CD4-positive, alpha-beta T cell treated with Interleukin-6 at 100 ng/mL for 8 hours (primary cell): ENCODE measurements around the gene SHISAL1.
"Not testable (repeated sequence)": the region's sequence is repeated elsewhere in the genome, so short reads cannot be mapped to it uniquely, and the experiment has no call there.

Experiments
- DNase-seq: peaks from one replicate; pipeline ENCODE4 v3.0.0-alpha.2; 2020; ENCODE audit warnings: mixed read lengths, low spot score

SHISAL1 gene

GRCh38 chr22:44260216-44261035 lies 52.3 kb downstream of the SHISAL1 start:
- DNase-seq, result no peak

GRCh38 chr22:44259366-44260215 lies 53.2 kb downstream of the SHISAL1 start:
- no peak for DNase-seq

GRCh38 chr22:44256556-44257485 lies 55.9 kb downstream of the SHISAL1 start:
- no peak for DNase-seq

GRCh38 chr22:44256085-44256484 lies 56.7 kb downstream of the SHISAL1 start:
- no peak for DNase-seq

GRCh38 chr22:44254811-44255210 lies 57.9 kb downstream of the SHISAL1 start:
- DNase-seq, result no peak

GRCh38 chr22:44249376-44250147 lies 63.2 kb downstream of the SHISAL1 start:
- DNase-seq, result no peak

GRCh38 chr22:44248926-44249325 lies 63.8 kb downstream of the SHISAL1 start:
- no peak for DNase-seq

GRCh38 chr22:44247923-44248892 lies 64.5 kb downstream of the SHISAL1 start:
- no peak for DNase-seq

GRCh38 chr22:44247346-44247745 lies 65.4 kb downstream of the SHISAL1 start:
- no peak for DNase-seq

GRCh38 chr22:44246615-44247326 lies 66.0 kb downstream of the SHISAL1 start:
- no peak for DNase-seq

GRCh38 chr22:44245867-44246266 lies 66.9 kb downstream of the SHISAL1 start:
- no peak for DNase-seq

- no peak for DNase-seq
Measured at GRCh38 chr22:44245438-44245837, 67.3 kb downstream of the SHISAL1 start.

GRCh38 chr22:44244265-44244822 lies 68.4 kb downstream of the SHISAL1 start:
- DNase-seq, result no peak

GRCh38 chr22:44243761-44244160 lies 69.0 kb downstream of the SHISAL1 start:
- DNase-seq, result no peak

- DNase-seq, result no peak
Measured at GRCh38 chr22:44242946-44243724, 69.6 kb downstream of the SHISAL1 start.

GRCh38 chr22:44241121-44241520 lies 71.6 kb downstream of the SHISAL1 start:
- DNase-seq, result not testable (repeated sequence)

- no peak for DNase-seq
Measured at GRCh38 chr22:44237290-44237689, 75.5 kb downstream of the SHISAL1 start.

GRCh38 chr22:44234372-44234771 lies 78.4 kb downstream of the SHISAL1 start:
- DNase-seq, result not testable (repeated sequence)
